22Rv1 (cell line): ENCODE measurements around the gene RP9.

Experiments
- CTCF ChIP-seq: fragments of 450-650 bp; IDR thresholded peaks from 2 replicates; pipeline ENCODE4 v1.5.1; 2017; ENCODE audit warnings: mild to moderate bottlenecking
- ZFX ChIP-seq: fragments of 450-650 bp; IDR thresholded peaks from 2 replicates; pipeline ENCODE4 v1.6.1; 2017; ENCODE audit warnings: antibody characterized with exemption, borderline replicate concordance

DNA sequence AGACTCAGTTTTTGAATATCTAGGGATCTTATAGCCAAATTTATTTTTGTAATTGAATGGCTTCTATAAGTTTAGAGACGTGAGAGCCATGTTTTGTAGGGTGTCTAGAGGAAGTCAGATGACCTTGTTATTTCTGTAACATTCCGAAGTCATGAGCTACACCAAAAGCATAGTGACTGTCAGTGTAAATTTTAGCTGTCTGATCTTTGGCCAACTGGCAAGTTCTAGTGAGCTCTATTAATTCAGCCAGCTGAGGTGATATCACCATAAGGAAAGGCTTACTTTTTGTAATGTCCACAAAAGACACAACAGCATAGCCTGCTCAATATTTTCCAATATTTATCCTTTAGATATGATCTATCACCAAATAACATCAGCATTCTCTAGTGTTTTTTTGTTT, 36.7 kb downstream of the RP9 start:
- TF ChIP-seq CTCF = no peak
- no peak for TF ChIP-seq ZFX
